Uterus (tissue), 4 donors: ENCODE results near the gene AAMP. TPM values are rescaled to one million over a fixed set of nuclear protein-coding genes. Genes with fewer than 3 reads are reported as not detected.

Experiments
- DNase-seq, 2 donors: peaks; one replicate each; pipeline ENCODE4 v3.0.0-alpha.2; 2019 to 2020
- H3K27ac ChIP-seq, 2 donors: fragments of 200-600 bp; sonication (generic); 1 replicate in 1 of 2; 2 replicates in 1 of 2; pipeline ENCODE4 v1.5.1; 2016 to 2018
- H3K27me3 ChIP-seq, 2 donors: fragments of 200-600 bp; sonication (generic); one replicate each; pipeline ENCODE4 v1.5.1; 2018 to 2019; ENCODE audit warnings: control low read depth in 1 of 2
- H3K36me3 ChIP-seq, 2 donors: fragments of 200-600 bp; sonication (generic); one replicate each; pipeline ENCODE4 v1.5.1; 2019; ENCODE audit warnings: control low read depth in 1 of 2
- H3K4me1 ChIP-seq, 2 donors: fragments of 200-600 bp; sonication (generic); one replicate each; pipeline ENCODE4 v1.5.1; 2018 to 2019; ENCODE audit warnings: control low read depth in 1 of 2
- H3K4me3 ChIP-seq, 2 donors: fragments of 200-600 bp; sonication (generic); 1 replicate in 1 of 2; 2 replicates in 1 of 2; pipeline ENCODE4 v1.5.1; 2018 to 2019; ENCODE audit warnings: mild to moderate bottlenecking in 1 of 2
- H3K9me3 ChIP-seq, 2 donors: fragments of 200-600 bp; sonication (generic); one replicate each; pipeline ENCODE4 v1.5.1; 2019; ENCODE audit warnings: control low read depth in 1 of 2
- CTCF ChIP-seq, 4 experiments: fragments of 200-600 bp in 2 of 4; fragments of 450-650 bp in 2 of 4; sonication (generic) in 2 of 4; IDR thresholded peaks; one replicate each; pipeline ENCODE4 v1.5.1; 2016 to 2019; ENCODE audit warnings: antibody characterized with exemption in 4 of 4, mild to moderate bottlenecking in 2 of 4, moderate library complexity in 1 of 4
- POLR2A ChIP-seq, 2 donors: fragments of 450-650 bp; IDR thresholded peaks; one replicate each; pipeline ENCODE4 v1.6.1; 2016; ENCODE audit warnings: antibody characterized with exemption in 2 of 2, mild to moderate bottlenecking in 1 of 2, moderate library complexity in 1 of 2
- intact Hi-C: fragments of 100-400 bp; cut with DNase I; formaldehyde crosslinking; loops from one replicate; pipeline ENCODE4 v1.15.1; 2023; ENCODE audit warnings: low total_unique reads
- total RNA-seq, 4 donors: library from RNA; depleted of rRNA in 3 of 4; stranded (reverse); fragments of >200 nt in 3 of 4; gene quantifications; one replicate each; pipeline versions ENCODE4 v1.1.0 to v1.2.4, GENCODE V29; 2014 to 2023
- donor health status: DM: yes; HTN: yes; CAD: no.

AAMP gene
- total RNA-seq, 4 donors from 2014 or later: 79.6 to 160 (median 134) TPM

GRCh38 chr2:218307415-218308090 is 37.6 kb upstream of the AAMP start:
- TF ChIP-seq CTCF (IDR thresholded peaks at IDR 0.05) (no peak), POLR2A (IDR thresholded peaks at IDR 0.05) (no peak)
- Histone ChIP-seq H3K36me3 (no peaks in the 10 kb centered on the region), H3K4me1 (no peaks in the 10 kb centered on the region), H3K27ac (no peak overlapping the region), H3K9me3 (no peaks in the 10 kb centered on the region), H3K4me3 (no peak overlapping the region), H3K27me3 (no peaks in the 10 kb centered on the region)
- intact Hi-C loops: loop anchor here (10.0 kb wide), 1 partner anchor 47 kb away; the partner anchor contains the start of gene CATIP
- no peak for DNase-seq

DNA sequence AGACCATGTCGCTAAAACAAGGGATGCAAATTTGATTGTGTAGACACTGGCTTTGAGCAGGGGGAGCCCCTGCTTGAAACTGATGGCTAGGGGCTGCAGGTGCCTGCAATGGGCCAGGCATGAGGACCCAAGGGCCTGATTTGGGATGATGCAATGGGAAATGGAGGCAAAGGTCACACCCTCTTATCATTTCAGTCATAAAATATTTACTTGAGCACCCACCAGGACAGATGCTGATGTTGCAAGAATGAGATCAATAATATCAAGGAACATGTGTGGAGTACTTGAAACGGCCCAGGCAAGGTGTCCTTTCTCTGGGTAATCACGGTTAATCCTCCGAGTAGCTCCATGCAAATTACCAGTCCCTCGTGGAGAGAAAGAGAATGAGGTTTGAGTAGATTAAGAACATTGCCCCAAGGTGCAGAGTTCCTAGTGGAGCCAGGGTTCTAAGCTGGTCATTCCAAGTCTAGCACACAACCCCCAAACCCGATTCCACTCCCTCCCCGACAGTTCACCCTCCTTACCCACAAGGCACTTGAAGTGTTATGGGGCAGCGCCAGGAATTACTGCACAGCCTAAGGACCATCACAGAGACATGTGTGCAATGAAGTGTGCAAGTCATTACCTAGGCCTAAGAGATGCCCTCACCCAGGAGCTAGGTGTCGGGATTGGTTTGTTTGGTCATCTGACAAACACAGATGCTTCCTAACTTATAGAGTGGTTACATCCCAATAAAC is 36.4 kb upstream of the AAMP start:
- intact Hi-C loops: loop anchor here (10.0 kb wide), 1 partner anchor 48 kb away; the partner anchor contains the start of gene CATIP
- no peak for DNase-seq
- no peaks in the 10 kb centered on the region for H3K27me3 ChIP-seq
- H3K36me3 ChIP-seq: no peaks in the 10 kb centered on the region
- H3K27ac ChIP-seq: no peak overlapping the region
- H3K9me3 ChIP-seq: no peaks in the 10 kb centered on the region
- no peaks in the 10 kb centered on the region for H3K4me1 ChIP-seq
- H3K4me3 ChIP-seq: no peak overlapping the region
- TF ChIP-seq CTCF (IDR thresholded peaks at IDR 0.05): no peak
- TF ChIP-seq POLR2A (IDR thresholded peaks at IDR 0.05): no peak

- H3K27ac ChIP-seq: no peak overlapping the region
- H3K36me3 ChIP-seq: no peaks in the 10 kb centered on the region
- no peaks in the 10 kb centered on the region for H3K4me1 ChIP-seq
- H3K27me3 ChIP-seq: no peaks in the 10 kb centered on the region
- H3K9me3 ChIP-seq: no peaks in the 10 kb centered on the region
- intact Hi-C loops: loop anchor here (10.0 kb wide), 1 partner anchor 49 kb away; the partner anchor contains the start of gene CATIP
- no peak overlapping the region for H3K4me3 ChIP-seq
- no peak for TF ChIP-seq POLR2A (IDR thresholded peaks at IDR 0.05)
- no peak for TF ChIP-seq CTCF (IDR thresholded peaks at IDR 0.05)
- DNase-seq: no peak
Measured at GRCh38 chr2:218305383-218305782, 35.4 kb upstream of the AAMP start.

GRCh38 chr2:218301176-218301819 is 31.4 kb upstream of the AAMP start:
- intact Hi-C loops: loop anchor here (10.0 kb wide), 1 partner anchor 54 kb away; the partner anchor contains the start of gene CATIP
- peak; percentile 94 to 99 (median 95) for TF ChIP-seq CTCF (IDR thresholded peaks at IDR 0.05)
- no peak for TF ChIP-seq POLR2A (IDR thresholded peaks at IDR 0.05)
- H3K27ac ChIP-seq: no peak overlapping the region
- no peak overlapping the region for H3K4me3 ChIP-seq
- no peaks in the 10 kb centered on the region for H3K36me3 ChIP-seq
- no peaks in the 10 kb centered on the region for H3K9me3 ChIP-seq
- no peaks in the 10 kb centered on the region for H3K4me1 ChIP-seq
- H3K27me3 ChIP-seq: no peaks in the 10 kb centered on the region
- peak; percentile 79 to 90 for DNase-seq
